Measurements from ENCODE around the gene ADA. TPM values are rescaled to one million over a fixed set of nuclear protein-coding genes. Genes with fewer than 3 reads are reported as not detected.

The ADA gene
- polyA plus RNA-seq, 1 donor from 2014 or later = 0.56 TPM

DNA sequence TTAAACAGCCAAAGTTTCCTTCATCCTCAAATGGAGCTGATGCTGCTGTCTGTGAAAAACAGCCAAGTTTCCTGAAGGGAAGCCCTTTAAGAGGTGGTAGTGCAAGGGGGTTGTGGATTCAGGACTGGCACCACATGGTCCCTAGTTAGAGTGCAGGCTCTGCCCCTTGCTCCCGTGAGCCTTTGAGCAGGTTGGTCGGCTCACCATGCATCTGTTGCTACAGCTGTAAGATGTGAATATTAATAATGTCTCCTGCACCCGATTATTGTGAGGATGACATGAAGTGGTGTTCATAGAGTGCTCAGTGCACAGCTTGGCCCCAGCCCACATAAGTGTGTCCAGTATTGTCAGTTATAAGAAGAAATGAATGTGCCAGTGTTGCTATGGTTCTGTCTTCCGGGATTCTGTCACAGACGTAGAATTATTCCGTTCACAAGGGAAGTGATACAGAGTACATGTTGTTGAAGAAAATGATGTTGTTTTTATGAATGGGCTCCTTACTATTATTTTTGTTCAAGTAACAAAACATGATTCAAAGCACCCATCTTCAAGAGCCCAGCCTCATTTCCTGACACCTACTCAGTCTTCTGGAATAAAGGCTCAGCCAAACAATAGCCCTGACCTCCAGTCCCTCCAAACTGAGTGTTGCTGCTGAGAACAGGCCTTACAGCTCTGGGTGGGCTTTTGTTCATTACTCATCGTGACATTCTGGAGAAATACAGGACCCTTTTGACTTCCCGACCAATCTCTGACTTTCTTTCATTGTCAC, 72.0 kb downstream of the ADA start:
- no peak overlapping the region for H3K4me3 ChIP-seq (ENCODE audit: low read length)
- no peaks in the 10 kb centered on the region for H3K27me3 ChIP-seq (ENCODE audit: insufficient read depth, low read depth, low read length)
- no peaks in the 10 kb centered on the region for H3K36me3 ChIP-seq (ENCODE audit: insufficient read depth, low read length)
- H3K9me3 ChIP-seq (ENCODE audit: low read length) = no peaks in the 10 kb centered on the region
- no peak overlapping the region for H2AFZ ChIP-seq (ENCODE audit: low read depth, low read length)
- no peak overlapping the region for H3K4me2 ChIP-seq (ENCODE audit: low read length)
- H3K9ac ChIP-seq (ENCODE audit: low read length) = no peak overlapping the region
- H3K27ac ChIP-seq (ENCODE audit: low read length) = no peak overlapping the region
- no peaks in the 10 kb centered on the region for H3F3A ChIP-seq (ENCODE audit: insufficient read depth, low read length, poor library complexity, severe bottlenecking)
- no peaks in the 10 kb centered on the region for H3K9me2 ChIP-seq (ENCODE audit: insufficient read depth, low read length)
- H3K79me2 ChIP-seq (replicated peaks; ENCODE audit: insufficient read depth, low read length) = no peaks in the 10 kb centered on the region
- TF ChIP-seq POLR2AphosphoS5 (IDR thresholded peaks at IDR 0.05) (no peak), MXI1 (conservative IDR thresholded peaks at IDR 0.05; ENCODE audit: poor library complexity, severe bottlenecking) (no peak), EZH2 (IDR thresholded peaks at IDR 0.05; ENCODE audit: borderline replicate concordance, insufficient read depth, low read length, poor library complexity, severe bottlenecking) (no peak), RAD21 (conservative IDR thresholded peaks at IDR 0.05) (no peak), EP300 (conservative IDR thresholded peaks at IDR 0.05; ENCODE audit: poor library complexity, severe bottlenecking) (no peak), TAF1 (IDR thresholded peaks at IDR 0.05; ENCODE audit: low read depth) (no peak), SMC3 (conservative IDR thresholded peaks at IDR 0.05; ENCODE audit: poor library complexity) (no peak)
- TF ChIP-seq, protein P1, sequence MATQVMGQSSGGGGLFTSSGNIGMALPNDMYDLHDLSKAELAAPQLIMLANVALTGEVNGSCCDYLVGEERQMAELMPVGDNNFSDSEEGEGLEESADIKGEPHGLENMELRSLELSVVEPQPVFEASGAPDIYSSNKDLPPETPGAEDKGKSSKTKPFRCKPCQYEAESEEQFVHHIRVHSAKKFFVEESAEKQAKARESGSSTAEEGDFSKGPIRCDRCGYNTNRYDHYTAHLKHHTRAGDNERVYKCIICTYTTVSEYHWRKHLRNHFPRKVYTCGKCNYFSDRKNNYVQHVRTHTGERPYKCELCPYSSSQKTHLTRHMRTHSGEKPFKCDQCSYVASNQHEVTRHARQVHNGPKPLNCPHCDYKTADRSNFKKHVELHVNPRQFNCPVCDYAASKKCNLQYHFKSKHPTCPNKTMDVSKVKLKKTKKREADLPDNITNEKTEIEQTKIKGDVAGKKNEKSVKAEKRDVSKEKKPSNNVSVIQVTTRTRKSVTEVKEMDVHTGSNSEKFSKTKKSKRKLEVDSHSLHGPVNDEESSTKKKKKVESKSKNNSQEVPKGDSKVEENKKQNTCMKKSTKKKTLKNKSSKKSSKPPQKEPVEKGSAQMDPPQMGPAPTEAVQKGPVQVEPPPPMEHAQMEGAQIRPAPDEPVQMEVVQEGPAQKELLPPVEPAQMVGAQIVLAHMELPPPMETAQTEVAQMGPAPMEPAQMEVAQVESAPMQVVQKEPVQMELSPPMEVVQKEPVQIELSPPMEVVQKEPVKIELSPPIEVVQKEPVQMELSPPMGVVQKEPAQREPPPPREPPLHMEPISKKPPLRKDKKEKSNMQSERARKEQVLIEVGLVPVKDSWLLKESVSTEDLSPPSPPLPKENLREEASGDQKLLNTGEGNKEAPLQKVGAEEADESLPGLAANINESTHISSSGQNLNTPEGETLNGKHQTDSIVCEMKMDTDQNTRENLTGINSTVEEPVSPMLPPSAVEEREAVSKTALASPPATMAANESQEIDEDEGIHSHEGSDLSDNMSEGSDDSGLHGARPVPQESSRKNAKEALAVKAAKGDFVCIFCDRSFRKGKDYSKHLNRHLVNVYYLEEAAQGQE (IDR thresholded peaks at IDR 0.05; ENCODE audit: borderline replicate concordance) = no peak
- TF ChIP-seq, protein P2, sequence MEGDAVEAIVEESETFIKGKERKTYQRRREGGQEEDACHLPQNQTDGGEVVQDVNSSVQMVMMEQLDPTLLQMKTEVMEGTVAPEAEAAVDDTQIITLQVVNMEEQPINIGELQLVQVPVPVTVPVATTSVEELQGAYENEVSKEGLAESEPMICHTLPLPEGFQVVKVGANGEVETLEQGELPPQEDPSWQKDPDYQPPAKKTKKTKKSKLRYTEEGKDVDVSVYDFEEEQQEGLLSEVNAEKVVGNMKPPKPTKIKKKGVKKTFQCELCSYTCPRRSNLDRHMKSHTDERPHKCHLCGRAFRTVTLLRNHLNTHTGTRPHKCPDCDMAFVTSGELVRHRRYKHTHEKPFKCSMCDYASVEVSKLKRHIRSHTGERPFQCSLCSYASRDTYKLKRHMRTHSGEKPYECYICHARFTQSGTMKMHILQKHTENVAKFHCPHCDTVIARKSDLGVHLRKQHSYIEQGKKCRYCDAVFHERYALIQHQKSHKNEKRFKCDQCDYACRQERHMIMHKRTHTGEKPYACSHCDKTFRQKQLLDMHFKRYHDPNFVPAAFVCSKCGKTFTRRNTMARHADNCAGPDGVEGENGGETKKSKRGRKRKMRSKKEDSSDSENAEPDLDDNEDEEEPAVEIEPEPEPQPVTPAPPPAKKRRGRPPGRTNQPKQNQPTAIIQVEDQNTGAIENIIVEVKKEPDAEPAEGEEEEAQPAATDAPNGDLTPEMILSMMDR (IDR thresholded peaks at IDR 0.05; ENCODE audit: poor library complexity, severe bottlenecking) = no peak
- no peaks in the 10 kb centered on the region for H4K20me1 ChIP-seq (ENCODE audit: insufficient read depth)

DNA sequence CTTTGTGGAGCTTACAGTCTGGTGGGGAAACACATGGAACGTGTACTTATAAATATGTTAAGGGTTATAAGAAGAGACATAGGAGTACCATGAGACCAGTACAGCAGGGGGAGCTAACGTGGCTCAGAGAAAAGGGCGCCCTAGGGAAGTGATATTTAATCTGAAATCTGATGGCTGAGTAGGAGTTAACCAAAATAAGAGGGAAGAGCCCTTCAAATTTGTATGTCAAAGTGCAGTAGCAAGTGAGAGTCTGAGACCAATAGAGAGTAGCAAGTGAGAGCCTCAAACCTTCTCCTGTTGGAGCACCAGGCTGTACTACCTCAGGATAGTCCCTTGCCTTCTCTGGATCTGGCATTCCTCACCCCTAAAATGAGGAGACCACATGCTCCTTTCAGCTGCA, 75.2 kb downstream of the ADA start:
- H3K4me2 ChIP-seq (ENCODE audit: low read length) = no peak overlapping the region
- H3K9ac ChIP-seq (ENCODE audit: low read length) = no peak overlapping the region
- H3F3A ChIP-seq (ENCODE audit: insufficient read depth, low read length, poor library complexity, severe bottlenecking) = no peaks in the 10 kb centered on the region
- no peaks in the 10 kb centered on the region for H3K9me3 ChIP-seq (ENCODE audit: low read length)
- H3K4me3 ChIP-seq (ENCODE audit: low read length) = no peak overlapping the region
- H3K27ac ChIP-seq (ENCODE audit: low read length) = no peak overlapping the region
- H3K79me2 ChIP-seq (replicated peaks; ENCODE audit: insufficient read depth, low read length) = peaks cover 4% of the 10 kb centered on the region
- H3K27me3 ChIP-seq (ENCODE audit: insufficient read depth, low read depth, low read length) = no peaks in the 10 kb centered on the region
- H4K20me1 ChIP-seq (ENCODE audit: insufficient read depth) = no peaks in the 10 kb centered on the region
- no peaks in the 10 kb centered on the region for H3K9me2 ChIP-seq (ENCODE audit: insufficient read depth, low read length)
- no peak overlapping the region for H2AFZ ChIP-seq (ENCODE audit: low read depth, low read length)
- TF ChIP-seq SMC3 (conservative IDR thresholded peaks at IDR 0.05; ENCODE audit: poor library complexity) (no peak), POLR2AphosphoS5 (IDR thresholded peaks at IDR 0.05) (no peak), EP300 (conservative IDR thresholded peaks at IDR 0.05; ENCODE audit: poor library complexity, severe bottlenecking) (no peak), MXI1 (conservative IDR thresholded peaks at IDR 0.05; ENCODE audit: poor library complexity, severe bottlenecking) (no peak), EZH2 (IDR thresholded peaks at IDR 0.05; ENCODE audit: borderline replicate concordance, insufficient read depth, low read length, poor library complexity, severe bottlenecking) (no peak), TAF1 (IDR thresholded peaks at IDR 0.05; ENCODE audit: low read depth) (no peak), RAD21 (conservative IDR thresholded peaks at IDR 0.05) (no peak)
- TF ChIP-seq, protein P2 (IDR thresholded peaks at IDR 0.05; ENCODE audit: poor library complexity, severe bottlenecking) = no peak
- TF ChIP-seq, protein P1 (IDR thresholded peaks at IDR 0.05; ENCODE audit: borderline replicate concordance) = no peak
- no peaks in the 10 kb centered on the region for H3K36me3 ChIP-seq (ENCODE audit: insufficient read depth, low read length)

All from neural cell (in vitro differentiated cells).